Activated naive CD4-positive, alpha-beta T cell treated with anti-CD3 and anti-CD28 coated beads, Interleukin-2, amount 50 U/mL, for 16 hours (primary cell): ENCODE results near the gene SURF1.

Experiments
- DNase-seq: peaks from one replicate; pipeline ENCODE4 v3.0.0-alpha.2; 2020

Gene SURF1

DNA sequence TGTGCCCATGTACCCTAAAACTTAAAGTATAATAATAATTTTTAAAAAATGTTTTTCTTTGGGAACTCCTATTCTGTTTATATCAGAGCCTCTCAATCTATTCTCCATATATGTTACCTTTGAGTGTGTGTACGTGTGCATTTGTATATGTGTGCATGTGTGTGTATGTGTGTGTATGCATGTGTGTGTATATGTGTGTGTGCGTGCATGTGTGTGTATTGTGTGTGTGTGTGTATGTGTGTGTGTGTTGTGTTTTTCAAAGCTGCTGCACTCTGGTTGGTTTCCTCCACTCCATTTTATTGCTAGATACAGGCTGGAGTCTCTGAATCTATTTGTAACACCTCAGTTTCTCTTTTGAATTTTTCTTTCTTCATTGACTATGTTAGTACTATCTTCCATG lies 40.3 kb downstream of the SURF1 start:
- DNase-seq: no peak

DNA sequence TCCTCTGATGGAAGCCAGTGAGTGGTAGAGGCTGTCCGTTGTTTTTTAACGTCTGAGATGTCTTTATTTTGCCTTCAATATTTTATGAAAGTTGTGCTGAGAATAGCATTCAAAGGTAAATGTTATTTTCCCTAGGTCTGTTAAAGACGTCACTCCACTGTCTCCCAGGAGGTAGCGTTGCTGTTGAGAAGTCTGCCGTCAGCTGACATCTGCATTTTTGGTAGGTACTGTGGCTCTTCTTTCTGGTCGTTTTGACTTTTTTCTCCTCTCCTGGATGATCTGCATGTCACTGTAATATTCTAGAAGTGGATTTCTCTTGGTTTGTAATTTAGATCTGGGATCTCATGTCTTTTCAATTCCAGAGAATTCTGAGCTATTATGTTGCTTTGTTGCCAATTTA lies 46.7 kb downstream of the SURF1 start:
- no peak for DNase-seq

GRCh38 chr9:133307301-133307700 lies 49.0 kb downstream of the SURF1 start:
- DNase-seq: no peak

DNA sequence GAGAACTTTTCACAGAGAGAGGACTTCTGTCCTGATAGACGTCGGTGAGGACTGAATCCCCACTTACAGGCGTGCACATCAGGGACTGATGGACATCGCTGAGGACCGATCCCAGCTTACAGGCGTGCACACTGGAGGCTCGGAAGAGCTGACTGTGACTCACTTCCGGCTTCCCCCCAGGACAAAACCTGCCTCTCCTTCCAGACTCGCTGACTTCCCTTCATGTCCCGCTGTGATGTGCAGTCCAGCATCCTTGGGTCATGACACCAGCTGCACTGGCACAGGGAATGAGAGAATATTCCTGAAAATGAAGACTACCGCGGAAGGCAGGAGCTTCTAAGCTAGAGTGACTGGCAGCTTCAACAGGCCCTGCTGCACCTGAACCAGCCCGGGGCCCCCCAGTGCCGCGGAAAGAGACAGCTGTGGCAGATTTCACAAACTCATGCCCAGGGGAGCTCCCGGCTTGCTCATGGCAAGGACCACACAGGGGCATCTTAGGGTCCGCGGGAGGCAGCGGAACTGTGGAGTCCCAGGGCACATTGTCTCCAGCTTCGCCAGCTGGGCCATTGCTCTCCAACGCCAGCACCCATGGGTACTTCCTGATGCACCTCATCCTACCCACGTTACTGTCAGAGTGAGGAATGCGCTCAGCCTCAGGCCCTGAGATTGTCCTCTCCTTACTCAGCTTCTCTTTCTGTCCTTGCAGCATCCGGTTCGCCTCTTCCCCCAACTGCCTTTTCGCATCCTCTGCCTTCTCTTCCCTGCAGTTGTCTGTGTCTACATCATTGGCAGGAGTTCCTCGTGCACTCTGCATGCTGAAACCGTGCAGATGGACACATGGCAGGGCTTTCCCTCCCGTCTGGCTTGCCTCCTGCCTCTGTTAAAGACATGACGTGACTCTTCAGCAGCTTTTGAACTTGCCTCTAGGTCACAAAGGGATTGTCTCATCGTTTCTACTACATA lies 49.8 kb downstream of the SURF1 start:
- DNase-seq: no peak

- DNase-seq: no peak
Measured at GRCh38 chr9:133305731-133306130, 50.6 kb downstream of the SURF1 start.

DNA sequence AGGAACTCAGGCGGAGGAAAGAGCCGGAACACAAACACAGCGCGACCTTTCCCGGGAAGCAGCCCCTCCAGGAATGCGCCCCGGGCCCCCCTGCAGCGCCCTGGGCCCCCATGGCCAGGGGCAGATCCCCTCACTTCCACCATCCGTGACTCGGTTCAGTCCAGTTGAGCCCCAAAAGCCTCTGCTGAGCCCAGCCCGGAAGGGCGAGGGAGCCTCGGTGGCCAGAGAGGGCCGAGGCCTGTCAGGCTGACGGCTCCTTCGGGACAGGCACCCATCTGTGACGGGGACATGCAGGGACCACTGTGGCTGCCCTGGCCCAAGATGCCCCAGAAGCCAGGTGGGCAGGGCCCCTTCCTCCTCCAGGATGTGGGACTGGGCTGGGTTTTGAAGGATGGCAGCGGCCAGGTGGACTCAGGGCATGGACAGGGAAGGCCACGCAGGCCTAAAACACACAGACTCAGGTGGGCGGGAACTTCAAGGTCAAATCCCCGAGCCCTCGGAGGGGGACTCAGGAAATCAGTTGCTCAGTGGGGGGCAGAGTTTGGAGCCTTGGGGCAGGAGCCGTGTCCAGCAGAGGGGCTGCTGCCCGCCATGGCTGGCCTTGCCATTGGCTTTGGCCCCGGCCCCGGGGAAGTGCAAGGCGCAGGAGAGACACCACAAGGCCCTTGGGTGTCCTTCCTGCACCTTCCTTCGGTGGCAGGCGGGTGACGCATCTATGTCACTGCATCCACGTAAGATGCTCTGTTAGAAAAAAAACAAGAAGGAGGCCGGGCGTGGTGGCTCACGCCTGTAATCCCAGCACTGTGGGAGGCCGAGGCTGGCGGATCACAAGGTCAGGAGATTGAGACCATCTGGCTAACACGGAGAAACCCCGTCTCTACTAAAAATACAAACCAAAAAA lies 51.6 kb downstream of the SURF1 start:
- no peak for DNase-seq

GRCh38 chr9:133304158-133304470 lies 52.2 kb downstream of the SURF1 start:
- no peak for DNase-seq

DNA sequence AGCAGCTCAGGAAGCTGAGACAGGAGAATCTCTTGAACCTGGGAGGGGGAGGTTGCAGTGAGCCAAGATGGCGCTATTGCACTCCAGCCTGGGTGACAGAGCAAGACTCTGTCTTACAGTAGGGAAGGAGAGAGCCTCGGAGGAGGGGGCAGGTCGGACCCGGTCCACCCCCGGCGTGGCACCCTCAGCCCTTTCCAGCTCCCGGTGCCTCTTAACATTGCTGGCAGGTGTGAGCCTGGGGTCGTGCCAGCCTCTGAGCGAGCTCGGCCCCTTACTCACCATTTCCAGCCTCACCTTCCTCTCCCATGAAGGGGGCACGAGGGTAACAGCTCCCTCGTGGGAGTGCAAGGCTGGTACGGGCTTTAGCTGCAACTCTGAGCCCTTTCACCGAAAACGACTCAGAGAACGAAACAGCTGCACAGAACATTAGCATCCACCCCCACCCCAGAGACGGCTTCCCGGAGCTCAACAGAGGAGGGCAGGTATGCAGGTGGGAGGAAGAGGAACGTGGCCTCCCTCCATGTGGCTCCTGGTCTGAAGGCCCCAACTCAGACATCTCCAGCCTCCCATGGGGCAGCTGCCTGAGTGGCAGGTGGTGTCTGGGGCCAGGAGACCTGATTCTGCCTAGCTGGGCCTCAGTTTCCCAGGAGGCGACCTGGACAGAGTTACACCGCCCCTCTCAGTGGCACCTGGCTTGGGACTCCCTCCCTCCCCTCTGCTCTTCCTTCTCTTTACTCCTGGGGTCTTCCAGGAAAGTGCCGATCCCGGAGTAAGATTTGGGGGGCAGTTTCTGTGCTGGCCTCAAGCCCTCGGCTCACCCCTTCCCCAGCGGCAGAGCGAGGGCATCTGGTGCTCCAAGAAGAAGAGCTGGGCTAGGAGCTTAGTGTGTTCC lies 52.8 kb downstream of the SURF1 start:
- DNase-seq: no peak
